SU-DHL-6 (cell line): ENCODE measurements around the gene TRIM43B.

Experiments used
- CTCF ChIP-seq: fragments of 200-600 bp; sonication (generic); IDR thresholded peaks from one replicate; pipeline ENCODE4 v1.5.1; 2017; ENCODE audit warnings: antibody characterized with exemption, mild to moderate bottlenecking, low read length, moderate library complexity; ENCODE audit not compliant: insufficient read depth, poor library complexity, severe bottlenecking
- EZH2phosphoT487 ChIP-seq: fragments of 200-600 bp; sonication (generic), shearing (Covaris generic); conservative IDR thresholded peaks from 2 replicates; pipeline ENCODE4 v1.6.1; 2018; ENCODE audit warnings: mild to moderate bottlenecking, antibody characterized with exemption, low read length, moderate library complexity, mixed read lengths

GRCh38 chr2:95500854-95501253 is 16.3 kb upstream of the TRIM43B start:
- TF ChIP-seq CTCF (no peak), EZH2phosphoT487 (no peak)
